ENCODE data around the gene FNDC10. TPM values are rescaled to one million over a fixed set of nuclear protein-coding genes. Genes with fewer than 3 reads are reported as not detected.

Gene FNDC10
- total and polyA plus RNA-seq, 2 experiments from 2014 or later = 3.1 to 9.8 TPM

GRCh38 chr1:1623631-1624442 lies 23.9 kb upstream of the FNDC10 start:
- H3K4me2 ChIP-seq (ENCODE audit: unreplicated experiment) = no peak overlapping the region
- WGBS, 2 experiments (ENCODE audit: low coverage in 1 of 2, low lambda C conversion rate in 2 of 2, missing lambda C conversion rate in 2 of 2) = 93 to 95% methylated on average over 41 to 51 of the region's 51 CpGs
- H2AFZ ChIP-seq = no peak overlapping the region
- no peaks in the 10 kb centered on the region for H3F3A ChIP-seq (ENCODE audit: insufficient read depth)
- DNase-seq = no peak
- H3K79me2 ChIP-seq (ENCODE audit: insufficient read depth) = no peaks in the 10 kb centered on the region
- no peaks in the 10 kb centered on the region for H3K27me3 ChIP-seq (replicated peaks; ENCODE audit: insufficient read depth)
- no peaks in the 10 kb centered on the region for H3K9me3 ChIP-seq (ENCODE audit: low read depth)
- TF ChIP-seq EZH2 (IDR thresholded peaks at IDR 0.05; ENCODE audit: insufficient read depth, poor library complexity, severe bottlenecking) (no peak), EZH2phosphoT487 (IDR thresholded peaks at IDR 0.05; ENCODE audit: insufficient read depth, low read depth) (no peak)
- H3K4me1 ChIP-seq (ENCODE audit: insufficient read depth) = no peaks in the 10 kb centered on the region
- no peak overlapping the region for H3K4me3 ChIP-seq
- in situ Hi-C loops (cut with MboI) = no loop called here
- no peak overlapping the region for H3K27ac ChIP-seq
- no peak overlapping the region for H3K9ac ChIP-seq
- no peaks in the 10 kb centered on the region for H3K36me3 ChIP-seq (ENCODE audit: low read depth)
- no peaks in the 10 kb centered on the region for H3K9me2 ChIP-seq (ENCODE audit: insufficient read depth)
- H4K20me1 ChIP-seq (ENCODE audit: insufficient read depth) = no peaks in the 10 kb centered on the region

DNA sequence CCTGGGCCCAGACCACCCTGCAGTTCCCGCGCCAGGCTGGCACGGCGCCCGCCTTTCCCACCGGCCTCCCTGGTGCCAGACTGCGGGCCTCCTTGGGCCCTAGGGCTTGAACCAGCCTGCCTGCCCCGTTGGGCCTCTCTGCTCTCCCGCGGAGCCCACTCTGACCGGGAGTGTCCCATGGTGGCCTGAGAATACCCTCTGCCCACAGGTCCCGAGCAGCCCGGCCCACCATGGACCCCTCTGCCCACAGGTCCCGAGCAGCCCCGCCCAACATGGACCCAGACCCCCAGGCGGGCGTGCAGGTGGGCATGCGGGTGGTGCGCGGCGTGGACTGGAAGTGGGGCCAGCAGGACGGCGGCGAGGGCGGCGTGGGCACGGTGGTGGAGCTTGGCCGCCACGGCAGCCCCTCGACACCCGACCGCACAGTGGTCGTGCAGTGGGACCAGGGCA lies 23.3 kb upstream of the FNDC10 start:
- Histone ChIP-seq H3F3A (ENCODE audit: insufficient read depth) (no peaks in the 10 kb centered on the region), H3K4me2 (ENCODE audit: unreplicated experiment) (no peak overlapping the region), H3K9me3 (ENCODE audit: low read depth) (no peaks in the 10 kb centered on the region), H3K4me3 (no peak overlapping the region), H4K20me1 (ENCODE audit: insufficient read depth) (no peaks in the 10 kb centered on the region), H3K27ac (no peak overlapping the region), H2AFZ (no peak overlapping the region), H3K4me1 (ENCODE audit: insufficient read depth) (no peaks in the 10 kb centered on the region), H3K27me3 (replicated peaks; ENCODE audit: insufficient read depth) (no peaks in the 10 kb centered on the region), H3K36me3 (ENCODE audit: low read depth) (no peaks in the 10 kb centered on the region), H3K9me2 (ENCODE audit: insufficient read depth) (no peaks in the 10 kb centered on the region), H3K9ac (no peak overlapping the region), H3K79me2 (ENCODE audit: insufficient read depth) (peaks cover 2% of the 10 kb centered on the region; the same call in 1 of the 2 replicates)
- in situ Hi-C loops (cut with MboI) = no loop called here
- no peak for DNase-seq
- 92 to 95% methylated on average over 29 to 33 of the region's 33 CpGs for WGBS, 2 experiments (ENCODE audit: low coverage in 1 of 2, low lambda C conversion rate in 2 of 2, missing lambda C conversion rate in 2 of 2)
- no peak for TF ChIP-seq EZH2phosphoT487 (IDR thresholded peaks at IDR 0.05; ENCODE audit: insufficient read depth, low read depth)
- TF ChIP-seq EZH2 (IDR thresholded peaks at IDR 0.05; ENCODE audit: insufficient read depth, poor library complexity, severe bottlenecking) = no peak

DNA sequence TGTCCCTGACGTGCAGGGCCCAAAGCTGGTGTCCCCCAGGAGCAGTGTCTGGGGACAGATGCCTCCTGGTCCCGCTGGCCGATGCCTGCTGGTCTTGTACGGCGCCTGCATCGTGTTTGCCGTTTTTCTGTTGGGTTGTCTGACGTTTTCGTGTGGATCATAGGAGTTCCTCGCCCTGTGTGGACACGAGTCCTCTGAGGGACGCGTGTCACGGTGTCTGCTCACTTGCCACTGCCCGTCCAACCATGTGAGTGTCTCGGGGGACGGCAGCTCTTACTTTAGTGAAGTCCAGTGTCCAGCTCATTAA lies 22.8 kb upstream of the FNDC10 start:
- Histone ChIP-seq H3K27me3 (replicated peaks; ENCODE audit: insufficient read depth) (no peaks in the 10 kb centered on the region), H3K9me3 (ENCODE audit: low read depth) (no peaks in the 10 kb centered on the region), H3K9me2 (ENCODE audit: insufficient read depth) (no peaks in the 10 kb centered on the region), H3K9ac (no peak overlapping the region), H3F3A (ENCODE audit: insufficient read depth) (no peaks in the 10 kb centered on the region), H2AFZ (no peak overlapping the region), H3K27ac (no peak overlapping the region), H3K4me2 (ENCODE audit: unreplicated experiment) (no peak overlapping the region), H3K4me1 (ENCODE audit: insufficient read depth) (no peaks in the 10 kb centered on the region), H4K20me1 (ENCODE audit: insufficient read depth) (no peaks in the 10 kb centered on the region), H3K4me3 (no peak overlapping the region), H3K79me2 (ENCODE audit: insufficient read depth) (peaks cover 7% of the 10 kb centered on the region), H3K36me3 (ENCODE audit: low read depth) (no peaks in the 10 kb centered on the region)
- in situ Hi-C loops (cut with MboI) = no loop called here
- no peak for DNase-seq
- TF ChIP-seq EZH2 (IDR thresholded peaks at IDR 0.05; ENCODE audit: insufficient read depth, poor library complexity, severe bottlenecking) = no peak
- no peak for TF ChIP-seq EZH2phosphoT487 (IDR thresholded peaks at IDR 0.05; ENCODE audit: insufficient read depth, low read depth)
- 78 to 89% methylated on average over 17 of the region's 17 CpGs for WGBS, 2 experiments (ENCODE audit: low coverage in 1 of 2, low lambda C conversion rate in 2 of 2, missing lambda C conversion rate in 2 of 2)

GRCh38 chr1:1622010-1622787 lies 22.3 kb upstream of the FNDC10 start:
- H2AFZ ChIP-seq = no peak overlapping the region
- no peaks in the 10 kb centered on the region for H3K9me2 ChIP-seq (ENCODE audit: insufficient read depth)
- no peak for TF ChIP-seq EZH2phosphoT487 (IDR thresholded peaks at IDR 0.05; ENCODE audit: insufficient read depth, low read depth)
- no peak for TF ChIP-seq EZH2 (IDR thresholded peaks at IDR 0.05; ENCODE audit: insufficient read depth, poor library complexity, severe bottlenecking)
- H4K20me1 ChIP-seq (ENCODE audit: insufficient read depth) = no peaks in the 10 kb centered on the region
- in situ Hi-C loops (cut with MboI) = no loop called here
- no peaks in the 10 kb centered on the region for H3K9me3 ChIP-seq (ENCODE audit: low read depth)
- H3K27ac ChIP-seq = no peak overlapping the region
- H3K27me3 ChIP-seq (replicated peaks; ENCODE audit: insufficient read depth) = no peaks in the 10 kb centered on the region
- H3K4me2 ChIP-seq (ENCODE audit: unreplicated experiment) = no peak overlapping the region
- peak; percentile 51 for DNase-seq
- H3K79me2 ChIP-seq (ENCODE audit: insufficient read depth) = peaks cover 12% of the 10 kb centered on the region
- no peaks in the 10 kb centered on the region for H3F3A ChIP-seq (ENCODE audit: insufficient read depth)
- H3K36me3 ChIP-seq (ENCODE audit: low read depth) = no peaks in the 10 kb centered on the region
- H3K4me3 ChIP-seq = no peak overlapping the region
- peaks cover under 1% of the 10 kb centered on the region; the same call in 1 of the 2 replicates for H3K4me1 ChIP-seq (ENCODE audit: insufficient read depth)
- H3K9ac ChIP-seq = no peak overlapping the region
- 44 to 54% methylated on average over 21 of the region's 21 CpGs for WGBS, 2 experiments (ENCODE audit: low coverage in 1 of 2, low lambda C conversion rate in 2 of 2, missing lambda C conversion rate in 2 of 2)

Measured in GM23248 (cell line).